ENCODE measurements around the gene REPIN1.

GRCh38 chr7:150393325-150393724 lies 24.7 kb downstream of the REPIN1 start:
- TF ChIP-seq CTCF (IDR thresholded peaks at IDR 0.05) (no peak), POLR2A (IDR thresholded peaks at IDR 0.05) (no peak)

Measured in sigmoid colon (tissue), 3 donors.